Hepatocyte (in vitro differentiated cells): ENCODE results near the gene SLC7A4. TPM values are rescaled to one million over a fixed set of nuclear protein-coding genes. Genes with fewer than 3 reads are reported as not detected.

Experiments used
- DNase-seq: peaks from one replicate; pipeline ENCODE4 v3.0.0-alpha.2; 2016; ENCODE audit warnings: low spot score
- H2AFZ ChIP-seq: fragments of 200-600 bp; sonication (generic); 2 replicates; pipeline ENCODE4 v1.6.0; 2016; ENCODE audit warnings: antibody characterized with exemption, mild to moderate bottlenecking
- H3K27ac ChIP-seq: fragments of 200-600 bp; sonication (generic); 2 replicates; pipeline ENCODE4 v1.5.1; 2016; ENCODE audit warnings: mild to moderate bottlenecking
- H3K27me3 ChIP-seq: fragments of 200-600 bp; sonication (generic); 2 replicates; pipeline ENCODE4 v1.6.1; 2016
- H3K36me3 ChIP-seq: fragments of 200-600 bp; sonication (generic); replicated peaks from 2 replicates; pipeline ENCODE4 v1.5.1; 2016; ENCODE audit warnings: low read depth; ENCODE audit not compliant: insufficient read depth
- H3K4me1 ChIP-seq: fragments of 200-600 bp; sonication (generic); 2 replicates; pipeline ENCODE4 v1.5.1; 2016; ENCODE audit warnings: mild to moderate bottlenecking, moderate library complexity; ENCODE audit not compliant: insufficient read depth
- H3K4me2 ChIP-seq: fragments of 200-600 bp; sonication (generic); 2 replicates; pipeline ENCODE4 v1.6.0; 2016
- H3K4me3 ChIP-seq: fragments of 200-600 bp; sonication (generic); 2 replicates; pipeline ENCODE4 v1.5.1; 2016; ENCODE audit warnings: mild to moderate bottlenecking
- H3K79me2 ChIP-seq: fragments of 200-600 bp; sonication (generic); 2 replicates; pipeline ENCODE4 v1.6.0; 2017; ENCODE audit warnings: mild to moderate bottlenecking
- H3K9me2 ChIP-seq: fragments of 200-600 bp; sonication (generic); replicated peaks from 2 replicates; pipeline ENCODE4 v1.6.0; 2017; ENCODE audit warnings: mild to moderate bottlenecking; ENCODE audit not compliant: insufficient read depth
- H3K9me3 ChIP-seq: fragments of 200-600 bp; sonication (generic); 2 replicates; pipeline ENCODE4 v1.5.1; 2016; ENCODE audit warnings: low read depth, mild to moderate bottlenecking
- H4K20me1 ChIP-seq: fragments of 200-600 bp; sonication (generic); 2 replicates; pipeline ENCODE4 v1.6.0; 2016; ENCODE audit warnings: mild to moderate bottlenecking; ENCODE audit not compliant: insufficient read depth, poor library complexity, severe bottlenecking
- EZH2 ChIP-seq: fragments of 200-600 bp; sonication (generic); IDR thresholded peaks from 2 replicates; pipeline ENCODE4 v1.6.1; 2016; ENCODE audit warnings: antibody characterized with exemption, mild to moderate bottlenecking, borderline replicate concordance
- EZH2phosphoT487 ChIP-seq: fragments of 200-600 bp; sonication (generic); IDR thresholded peaks from one replicate; pipeline ENCODE4 v1.6.1; 2018; ENCODE audit warnings: antibody characterized with exemption, mild to moderate bottlenecking, low read depth, moderate library complexity; ENCODE audit not compliant: unreplicated experiment, severe bottlenecking
- WGBS: methylation state at CpG from one replicate; pipeline ENCODE4 v1.1.6; 2016; ENCODE audit warnings: low lambda C conversion rate; ENCODE audit errors: missing lambda C conversion rate; 5-methylcytosine and 5-hydroxymethylcytosine counted together
- polyA plus RNA-seq: library from polyadenylated mRNA; unstranded; fragments of >200 nt; fragmentation: Nextera tagmentation; extraction: Ambion mirVana; gene quantifications from 2 replicates; pipeline ENCODE4 v1.2.1, GENCODE V29; 2016
- total RNA-seq: library from RNA; depleted of rRNA; stranded (reverse); fragments of >200 nt; gene quantifications from 2 replicates; pipeline ENCODE4 v1.2.3, GENCODE V29; 2014
- TF ChIP-seq, protein P1 (sequence below): fragments of 200-600 bp; sonication (generic); IDR thresholded peaks from 2 replicates; pipeline ENCODE4 v1.5.1; 2016; ENCODE audit warnings: antibody characterized with exemption, mild to moderate bottlenecking; ENCODE audit not compliant: poor library complexity

SLC7A4 gene
- total and polyA plus RNA-seq, 2 experiments from 2014 or later = 140 to 494 TPM

DNA sequence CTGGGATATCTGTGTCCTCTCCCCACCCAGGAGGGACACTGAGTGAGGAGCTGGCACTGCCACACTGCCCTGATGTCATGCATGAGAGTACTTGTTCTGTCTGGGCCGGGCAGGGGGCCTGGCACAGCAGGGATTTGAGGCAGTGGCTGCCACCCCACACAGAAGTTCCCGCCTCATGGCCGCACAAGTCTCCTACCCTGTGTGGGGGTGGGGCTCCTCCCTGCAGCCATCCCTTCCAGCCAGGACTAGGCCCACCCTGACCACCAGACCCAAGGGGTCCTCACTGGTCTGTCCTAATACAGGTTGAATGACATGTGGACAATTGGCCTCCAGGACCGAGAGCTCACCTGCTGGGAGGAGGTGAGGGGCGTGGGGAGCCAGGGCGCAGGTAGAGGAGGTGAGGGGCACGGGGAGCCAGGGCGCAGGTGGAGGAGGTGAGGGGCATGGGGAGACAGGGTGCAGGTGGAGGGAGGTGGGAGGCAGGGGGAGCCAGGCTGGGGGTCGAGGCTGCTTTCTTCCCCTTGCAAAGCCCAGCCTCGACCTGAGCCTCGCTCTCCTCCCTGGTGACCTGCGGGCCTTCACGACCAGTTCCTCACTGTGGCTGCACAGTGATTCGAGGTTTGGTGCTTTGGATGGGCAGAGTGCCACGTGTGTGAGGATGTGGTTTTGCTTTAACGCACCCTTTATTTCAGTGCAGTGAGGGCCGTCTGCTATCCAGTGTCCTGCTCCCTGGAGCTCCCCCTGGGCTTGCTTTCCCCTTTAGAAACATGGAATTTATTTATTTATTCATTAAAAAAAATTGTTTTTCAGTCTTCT lies 42.8 kb downstream of the SLC7A4 start:
- 85% methylated on average over 14 of the region's 17 CpGs for WGBS
- Histone ChIP-seq H3K9me3 (no peaks in the 10 kb centered on the region), H3K27me3 (no peaks in the 10 kb centered on the region)

DNA sequence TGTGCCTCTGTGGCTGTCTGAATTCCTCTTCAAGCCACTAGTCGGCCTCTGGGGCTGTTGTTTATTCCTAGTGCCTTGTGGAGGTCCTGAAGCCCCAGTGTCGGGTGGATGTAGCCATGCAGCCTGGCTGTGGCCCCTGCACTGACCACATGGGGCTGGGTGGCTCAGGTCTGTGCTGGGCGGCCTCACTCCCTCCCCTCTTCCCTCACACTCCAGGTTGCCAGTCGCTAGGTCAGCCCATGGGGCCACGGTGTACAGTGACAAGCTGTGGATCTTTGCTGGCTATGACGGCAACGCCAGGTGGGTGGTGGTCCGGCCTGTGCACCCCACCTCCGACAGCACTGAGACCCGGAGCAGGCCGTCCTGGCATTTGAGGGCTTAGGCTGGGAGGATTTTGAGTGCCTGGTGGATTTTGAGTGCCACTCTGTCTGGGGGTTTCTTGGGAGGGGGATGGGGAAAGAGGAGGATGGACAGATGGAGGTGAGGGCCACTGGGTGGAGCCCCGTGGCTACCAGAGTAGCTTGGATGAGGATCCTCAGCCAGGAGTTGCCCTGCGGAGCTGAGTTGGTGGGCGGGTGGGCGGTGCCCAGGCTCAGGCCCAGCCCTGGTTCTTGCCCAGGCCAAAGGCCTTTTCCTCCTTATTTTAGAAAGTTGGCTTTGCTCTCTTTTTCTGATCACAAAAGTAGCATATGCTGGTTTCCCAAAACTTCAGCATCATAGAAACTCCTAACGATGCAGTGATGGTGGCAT lies 43.6 kb downstream of the SLC7A4 start:
- Histone ChIP-seq H3K27ac (no peak overlapping the region), H2AFZ (no peak overlapping the region), H3K4me3 (no peak overlapping the region), H3K4me1 (no peaks in the 10 kb centered on the region), H3K27me3 (no peaks in the 10 kb centered on the region), H4K20me1 (no peaks in the 10 kb centered on the region), H3K79me2 (no peaks in the 10 kb centered on the region), H3K9me2 (no peaks in the 10 kb centered on the region), H3K36me3 (no peaks in the 10 kb centered on the region), H3K9me3 (no peaks in the 10 kb centered on the region), H3K4me2 (no peak overlapping the region)
- TF ChIP-seq EZH2 (no peak), EZH2phosphoT487 (no peak)
- TF ChIP-seq, protein P1, sequence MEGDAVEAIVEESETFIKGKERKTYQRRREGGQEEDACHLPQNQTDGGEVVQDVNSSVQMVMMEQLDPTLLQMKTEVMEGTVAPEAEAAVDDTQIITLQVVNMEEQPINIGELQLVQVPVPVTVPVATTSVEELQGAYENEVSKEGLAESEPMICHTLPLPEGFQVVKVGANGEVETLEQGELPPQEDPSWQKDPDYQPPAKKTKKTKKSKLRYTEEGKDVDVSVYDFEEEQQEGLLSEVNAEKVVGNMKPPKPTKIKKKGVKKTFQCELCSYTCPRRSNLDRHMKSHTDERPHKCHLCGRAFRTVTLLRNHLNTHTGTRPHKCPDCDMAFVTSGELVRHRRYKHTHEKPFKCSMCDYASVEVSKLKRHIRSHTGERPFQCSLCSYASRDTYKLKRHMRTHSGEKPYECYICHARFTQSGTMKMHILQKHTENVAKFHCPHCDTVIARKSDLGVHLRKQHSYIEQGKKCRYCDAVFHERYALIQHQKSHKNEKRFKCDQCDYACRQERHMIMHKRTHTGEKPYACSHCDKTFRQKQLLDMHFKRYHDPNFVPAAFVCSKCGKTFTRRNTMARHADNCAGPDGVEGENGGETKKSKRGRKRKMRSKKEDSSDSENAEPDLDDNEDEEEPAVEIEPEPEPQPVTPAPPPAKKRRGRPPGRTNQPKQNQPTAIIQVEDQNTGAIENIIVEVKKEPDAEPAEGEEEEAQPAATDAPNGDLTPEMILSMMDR = no peak
- no peak for DNase-seq
- 96% methylated on average over 16 of the region's 16 CpGs for WGBS

More for the DNA sequence above, 42.8 kb downstream of the SLC7A4 start:
- Histone ChIP-seq H3K79me2 (no peaks in the 10 kb centered on the region), H3K36me3 (no peaks in the 10 kb centered on the region), H3K9me2 (no peaks in the 10 kb centered on the region), H3K4me1 (no peaks in the 10 kb centered on the region), H4K20me1 (no peaks in the 10 kb centered on the region), H3K27ac (no peak overlapping the region), H2AFZ (no peak overlapping the region), H3K4me2 (no peak overlapping the region), H3K4me3 (no peak overlapping the region)
- TF ChIP-seq, protein P1 = no peak
- no peak for TF ChIP-seq EZH2
- TF ChIP-seq EZH2phosphoT487 = no peak
- DNase-seq = no peak

- H4K20me1 ChIP-seq = no peaks in the 10 kb centered on the region
- no peaks in the 10 kb centered on the region for H3K27me3 ChIP-seq
- H3K9me3 ChIP-seq = no peaks in the 10 kb centered on the region
- peaks cover 5% of the 10 kb centered on the region for H3K4me1 ChIP-seq
- H3K9me2 ChIP-seq = no peaks in the 10 kb centered on the region
- no peak overlapping the region for H3K4me3 ChIP-seq
- peaks cover 12% of the 10 kb centered on the region for H3K79me2 ChIP-seq
- TF ChIP-seq EZH2 = no peak
- TF ChIP-seq, protein P1 = no peak
- no peak for TF ChIP-seq EZH2phosphoT487
- 95% methylated on average over 12 of the region's 14 CpGs for WGBS
- no peak overlapping the region for H3K4me2 ChIP-seq
- no peaks in the 10 kb centered on the region for H3K36me3 ChIP-seq
- DNase-seq = no peak
- H3K27ac ChIP-seq = no peak overlapping the region
- H2AFZ ChIP-seq = no peak overlapping the region
Observed at GRCh38 chr22:20987375-20987774, 45.0 kb downstream of the SLC7A4 start.
